Neutrophil (primary cell): Measurements from ENCODE around the gene AMZ1.

Experiments used
- H3K27ac ChIP-seq: fragments of 200-600 bp; sonication (generic); 2 replicates; pipeline ENCODE4 v1.5.1; 2016; ENCODE audit warnings: mild to moderate bottlenecking, moderate library complexity
- H3K27me3 ChIP-seq: fragments of 200-600 bp; sonication (generic); 2 replicates; pipeline ENCODE4 v1.6.0; 2016; ENCODE audit warnings: mild to moderate bottlenecking
- H3K36me3 ChIP-seq: fragments of 200-600 bp; sonication (generic); 2 replicates; pipeline ENCODE4 v1.5.1; 2017
- H3K4me1 ChIP-seq, 2 experiments: fragments of 200-600 bp in 1 of 2; sonication (generic) in 1 of 2; 1 replicate in 1 of 2; 2 replicates in 1 of 2; pipeline versions ENCODE4 v1.5.1 to v1.6.1; 2013 to 2016; ENCODE audit warnings: low read depth in 1 of 2, low read length in 1 of 2, mild to moderate bottlenecking in 1 of 2, moderate library complexity in 1 of 2; ENCODE audit not compliant: control insufficient read depth in 1 of 2, insufficient read depth in 1 of 2
- H3K4me3 ChIP-seq, 2 experiments: fragments of 200-600 bp in 1 of 2; sonication (generic) in 1 of 2; 1 replicate in 1 of 2; 2 replicates in 1 of 2; pipeline ENCODE4 v1.5.1; 2013 to 2016; ENCODE audit warnings: low read depth in 1 of 2, low read length in 1 of 2, mild to moderate bottlenecking in 1 of 2, moderate library complexity in 1 of 2
- H3K9me3 ChIP-seq: fragments of 200-600 bp; sonication (generic); 2 replicates; pipeline ENCODE4 v1.5.1; 2016
- TF ChIP-seq, protein P1 (sequence below): fragments of 200-600 bp; sonication (generic); IDR thresholded peaks from 2 replicates; pipeline ENCODE4 v1.5.1; 2016; ENCODE audit warnings: antibody characterized with exemption

Gene AMZ1

DNA sequence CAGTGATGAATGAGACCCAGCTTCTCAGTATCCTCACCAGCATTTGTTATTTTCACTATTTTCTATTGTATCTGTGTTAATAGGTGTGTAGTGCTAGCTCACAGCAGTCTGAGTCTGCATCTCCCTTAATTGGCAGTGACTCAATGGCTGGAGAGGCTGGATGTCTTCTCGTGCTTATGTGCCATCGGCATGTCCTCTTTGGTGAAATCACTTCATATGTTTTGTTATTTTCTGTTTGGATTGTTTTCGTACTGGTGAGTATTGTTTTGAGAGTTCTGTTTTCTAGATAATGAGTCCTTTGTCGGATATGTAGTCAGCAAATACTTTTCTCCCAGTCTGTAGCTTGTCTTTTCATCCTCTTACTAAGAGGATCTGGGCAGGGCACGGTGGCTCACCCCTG lies 66.1 kb downstream of the AMZ1 start:
- TF ChIP-seq, protein P1, sequence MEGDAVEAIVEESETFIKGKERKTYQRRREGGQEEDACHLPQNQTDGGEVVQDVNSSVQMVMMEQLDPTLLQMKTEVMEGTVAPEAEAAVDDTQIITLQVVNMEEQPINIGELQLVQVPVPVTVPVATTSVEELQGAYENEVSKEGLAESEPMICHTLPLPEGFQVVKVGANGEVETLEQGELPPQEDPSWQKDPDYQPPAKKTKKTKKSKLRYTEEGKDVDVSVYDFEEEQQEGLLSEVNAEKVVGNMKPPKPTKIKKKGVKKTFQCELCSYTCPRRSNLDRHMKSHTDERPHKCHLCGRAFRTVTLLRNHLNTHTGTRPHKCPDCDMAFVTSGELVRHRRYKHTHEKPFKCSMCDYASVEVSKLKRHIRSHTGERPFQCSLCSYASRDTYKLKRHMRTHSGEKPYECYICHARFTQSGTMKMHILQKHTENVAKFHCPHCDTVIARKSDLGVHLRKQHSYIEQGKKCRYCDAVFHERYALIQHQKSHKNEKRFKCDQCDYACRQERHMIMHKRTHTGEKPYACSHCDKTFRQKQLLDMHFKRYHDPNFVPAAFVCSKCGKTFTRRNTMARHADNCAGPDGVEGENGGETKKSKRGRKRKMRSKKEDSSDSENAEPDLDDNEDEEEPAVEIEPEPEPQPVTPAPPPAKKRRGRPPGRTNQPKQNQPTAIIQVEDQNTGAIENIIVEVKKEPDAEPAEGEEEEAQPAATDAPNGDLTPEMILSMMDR: no peak
- no peak overlapping the region for H3K4me3 ChIP-seq
- no peaks in the 10 kb centered on the region for H3K9me3 ChIP-seq
- H3K27ac ChIP-seq: no peak overlapping the region
- no peaks in the 10 kb centered on the region for H3K4me1 ChIP-seq
- H3K36me3 ChIP-seq: no peaks in the 10 kb centered on the region
- H3K27me3 ChIP-seq: no peaks in the 10 kb centered on the region

DNA sequence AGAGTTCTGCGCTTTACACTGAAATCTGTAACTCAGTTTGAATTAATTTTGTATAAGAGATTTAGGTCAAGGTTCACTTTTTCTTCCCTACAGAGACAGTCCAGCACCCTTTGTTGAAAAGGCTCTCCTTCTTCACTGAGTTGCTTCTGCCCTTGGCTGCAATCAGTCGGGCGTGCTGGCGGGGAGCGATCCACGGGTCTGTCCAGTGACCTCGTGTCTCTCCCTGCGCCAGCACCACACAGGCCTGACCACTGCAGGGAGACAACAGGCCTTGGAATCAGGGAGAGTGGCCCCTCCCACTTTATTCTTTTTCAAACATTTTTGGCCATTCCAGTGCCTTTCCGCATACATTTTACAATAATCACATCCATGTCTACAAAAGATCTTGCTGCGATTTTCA lies 66.9 kb downstream of the AMZ1 start:
- Histone ChIP-seq H3K36me3 (no peaks in the 10 kb centered on the region), H3K9me3 (no peaks in the 10 kb centered on the region), H3K27me3 (no peaks in the 10 kb centered on the region), H3K4me3 (no peak overlapping the region), H3K27ac (no peak overlapping the region), H3K4me1 (no peaks in the 10 kb centered on the region)
- TF ChIP-seq, protein P1: no peak

DNA sequence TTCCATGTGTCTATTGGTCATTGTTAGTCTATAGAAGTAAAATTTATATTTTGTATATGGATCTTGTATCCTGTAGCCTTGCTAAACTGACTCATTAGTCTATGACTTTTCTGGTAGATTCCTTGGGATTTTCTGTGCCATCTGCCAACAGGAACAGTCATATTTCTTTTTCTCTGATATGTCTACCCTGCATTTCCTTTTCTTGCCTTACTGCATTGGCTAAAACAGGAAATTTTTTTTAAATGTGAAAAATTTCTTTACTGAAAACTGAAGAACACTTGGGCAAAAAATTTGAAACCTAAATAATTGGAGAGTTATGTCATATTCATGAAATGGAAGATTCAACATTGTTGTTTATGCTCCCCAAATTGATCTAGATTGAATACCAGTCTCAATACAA lies 67.5 kb downstream of the AMZ1 start:
- H3K9me3 ChIP-seq: no peaks in the 10 kb centered on the region
- no peaks in the 10 kb centered on the region for H3K4me1 ChIP-seq
- TF ChIP-seq, protein P1: no peak
- H3K4me3 ChIP-seq: no peak overlapping the region
- no peak overlapping the region for H3K27ac ChIP-seq
- no peaks in the 10 kb centered on the region for H3K27me3 ChIP-seq
- no peaks in the 10 kb centered on the region for H3K36me3 ChIP-seq

DNA sequence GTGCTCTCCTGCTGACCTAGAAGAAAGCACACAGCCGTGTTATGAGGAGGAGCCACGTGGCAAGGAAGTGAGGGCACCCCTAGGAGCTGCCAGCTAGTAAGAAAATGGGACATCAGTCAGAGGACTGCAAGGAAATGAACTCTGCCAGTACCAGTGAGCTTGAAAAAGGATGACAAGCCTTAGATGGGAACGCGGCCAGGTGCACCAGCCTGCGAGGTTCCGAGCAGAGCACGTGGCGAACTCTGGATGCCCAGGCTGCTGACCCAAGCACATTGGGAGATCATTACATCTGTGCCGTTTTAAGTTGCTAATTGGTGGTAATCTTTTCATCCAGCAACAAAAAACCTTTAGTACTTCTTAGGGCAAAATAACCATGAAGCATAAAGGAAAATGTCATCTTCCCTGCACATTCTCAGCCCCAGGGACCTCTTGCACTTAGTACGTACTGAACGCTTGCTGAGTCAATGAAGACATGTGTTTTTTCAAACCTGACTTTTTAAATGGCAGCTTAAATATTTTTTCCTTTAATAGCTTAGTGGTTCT lies 69.4 kb downstream of the AMZ1 start:
- no peaks in the 10 kb centered on the region for H3K4me1 ChIP-seq
- no peak overlapping the region for H3K27ac ChIP-seq
- no peaks in the 10 kb centered on the region for H3K27me3 ChIP-seq
- H3K9me3 ChIP-seq: no peaks in the 10 kb centered on the region
- TF ChIP-seq, protein P1: no peak
- no peaks in the 10 kb centered on the region for H3K36me3 ChIP-seq
- no peak overlapping the region for H3K4me3 ChIP-seq

DNA sequence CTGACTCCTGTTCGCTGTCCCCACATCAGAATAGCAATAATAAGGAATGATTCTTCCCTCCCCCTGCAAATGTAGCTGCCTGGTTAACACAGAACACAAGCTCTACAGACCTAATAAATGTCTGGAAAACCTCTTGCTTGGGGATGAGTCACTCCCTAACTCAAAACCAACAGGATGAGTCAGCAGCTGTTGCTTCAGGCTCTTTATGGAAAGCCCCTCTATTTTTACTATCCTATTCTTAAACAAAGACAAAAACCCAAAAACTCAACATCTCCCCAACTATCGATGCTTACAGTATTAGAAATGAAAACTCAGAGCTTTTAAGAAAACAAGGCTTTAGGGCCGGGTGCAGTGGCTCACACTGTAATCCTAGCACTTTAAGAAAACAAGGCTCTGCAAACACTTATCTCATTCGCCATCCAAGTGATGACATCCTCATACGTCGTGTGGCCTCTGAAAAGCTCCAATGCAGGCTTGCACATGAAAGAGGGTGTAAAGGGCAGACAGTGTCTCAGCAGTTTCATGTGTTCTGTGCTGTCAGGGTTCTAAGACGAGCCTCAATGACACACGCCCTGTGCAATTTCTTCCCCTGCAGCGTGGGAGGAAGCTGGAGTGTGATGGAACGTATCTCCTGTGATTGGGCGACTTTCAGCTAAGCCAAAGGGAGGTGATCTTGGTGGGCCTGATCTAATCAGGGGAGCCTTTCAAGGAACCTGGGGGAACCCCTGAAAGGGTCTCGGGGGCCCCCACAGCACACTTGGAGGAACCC lies 70.1 kb downstream of the AMZ1 start:
- H3K4me1 ChIP-seq: no peaks in the 10 kb centered on the region
- no peaks in the 10 kb centered on the region for H3K36me3 ChIP-seq
- H3K27ac ChIP-seq: no peak overlapping the region
- H3K9me3 ChIP-seq: no peaks in the 10 kb centered on the region
- TF ChIP-seq, protein P1: no peak
- H3K4me3 ChIP-seq: no peak overlapping the region
- H3K27me3 ChIP-seq: no peaks in the 10 kb centered on the region
